CD14-positive monocyte (primary cell): ENCODE data around the gene LIMCH1. TPM values are rescaled to one million over a fixed set of nuclear protein-coding genes. Genes with fewer than 3 reads are reported as not detected.

Source experiments
- DNase-seq, 3 donors: peaks; one replicate each; pipeline ENCODE4 v3.0.0-alpha.2; 2011 to 2022
- H2AFZ ChIP-seq: 2 replicates; pipeline ENCODE4 v1.6.0; 2012; ENCODE audit warnings: mild to moderate bottlenecking, low read depth, low read length, inconsistent platforms; ENCODE audit not compliant: insufficient read depth, poor library complexity, severe bottlenecking
- H3K27ac ChIP-seq, 2 donors: 1 replicate in 1 of 2; 2 replicates in 1 of 2; pipeline ENCODE4 v1.5.1; 2012 to 2013; ENCODE audit warnings: low read length in 2 of 2, control low read depth in 1 of 2, inconsistent platforms in 1 of 2, low read depth in 1 of 2, mild to moderate bottlenecking in 1 of 2
- H3K27me3 ChIP-seq, 2 donors: one replicate each; pipeline versions ENCODE4 v1.6.0 to v1.6.1; 2011 to 2013; ENCODE audit warnings: low read length in 2 of 2; ENCODE audit not compliant: control insufficient read depth in 2 of 2, insufficient read depth in 2 of 2
- H3K36me3 ChIP-seq, 2 donors: replicated peaks in 1 of 2; 1 replicate in 1 of 2; 2 replicates in 1 of 2; pipeline versions ENCODE4 v1.5.1 to v1.6.1; 2012 to 2013; ENCODE audit warnings: low read length in 2 of 2, control low read depth in 1 of 2, inconsistent platforms in 1 of 2, mild to moderate bottlenecking in 1 of 2; ENCODE audit not compliant: insufficient read depth in 2 of 2, control insufficient read depth in 1 of 2
- H3K4me1 ChIP-seq, 2 donors: 1 replicate in 1 of 2; 2 replicates in 1 of 2; pipeline versions ENCODE4 v1.5.1 to v1.6.1; 2012 to 2013; ENCODE audit warnings: low read length in 2 of 2, control low read depth in 1 of 2, inconsistent platforms in 1 of 2, mild to moderate bottlenecking in 1 of 2, moderate library complexity in 1 of 2; ENCODE audit not compliant: insufficient read depth in 2 of 2, control insufficient read depth in 1 of 2
- H3K4me2 ChIP-seq: replicated peaks from 2 replicates; pipeline ENCODE3; 2012; ENCODE audit warnings: low read length, moderate library complexity, mild to moderate bottlenecking; ENCODE audit not compliant: poor library complexity, severe bottlenecking; ENCODE audit errors: extremely low read depth
- H3K4me3 ChIP-seq, 3 experiments: fragments of 200-600 bp in 1 of 3; sonication (generic) in 1 of 3; replicated peaks in 1 of 3; 1 replicate in 2 of 3; 2 replicates in 1 of 3; pipeline ENCODE4 v1.5.1; 2011 to 2013; ENCODE audit warnings: low read length in 3 of 3, mild to moderate bottlenecking in 3 of 3, control low read depth in 2 of 3, low read depth in 2 of 3, inconsistent platforms in 1 of 3, moderate library complexity in 1 of 3
- H3K79me2 ChIP-seq: 2 replicates; pipeline ENCODE4 v1.6.0; 2012; ENCODE audit warnings: mild to moderate bottlenecking, control low read depth, inconsistent platforms, low read length, moderate library complexity; ENCODE audit not compliant: insufficient read depth
- H3K9ac ChIP-seq: 2 replicates; pipeline ENCODE4 v1.6.0; 2017; ENCODE audit warnings: low read length, mild to moderate bottlenecking; ENCODE audit not compliant: insufficient read depth, poor library complexity, severe bottlenecking
- H3K9me3 ChIP-seq, 2 donors: replicated peaks in 1 of 2; 1 replicate in 1 of 2; 2 replicates in 1 of 2; pipeline versions ENCODE4 v1.5.1 to v1.6.1; 2012 to 2013; ENCODE audit warnings: low read length in 2 of 2, control low read depth in 1 of 2; ENCODE audit not compliant: control insufficient read depth in 1 of 2, insufficient read depth in 1 of 2
- H4K20me1 ChIP-seq: 2 replicates; pipeline ENCODE4 v1.6.0; 2012; ENCODE audit warnings: mild to moderate bottlenecking, low read length, control low read depth, moderate library complexity; ENCODE audit not compliant: insufficient read depth
- H3K27ac Mint-ChIP-seq, 7 donors: one replicate each; pipeline ENCODE4 v1.8.0; 2020; ENCODE audit warnings: mild to moderate bottlenecking in 7 of 7, mixed read lengths in 7 of 7, moderate library complexity in 6 of 7, inconsistent platforms in 2 of 7
- H3K27me3 Mint-ChIP-seq, 3 donors: one replicate each; pipeline ENCODE4 v1.8.0; 2021 to 2022; ENCODE audit warnings: low read depth in 3 of 3, mild to moderate bottlenecking in 3 of 3, mixed read lengths in 3 of 3, moderate library complexity in 3 of 3, inconsistent platforms in 1 of 3
- H3K36me3 Mint-ChIP-seq, 2 donors: one replicate each; pipeline ENCODE4 v1.8.0; 2020; ENCODE audit warnings: mixed read lengths in 2 of 2, inconsistent platforms in 1 of 2, mild to moderate bottlenecking in 1 of 2
- H3K4me1 Mint-ChIP-seq: one replicate; pipeline ENCODE4 v1.8.0; 2020; ENCODE audit warnings: mild to moderate bottlenecking, mixed read lengths
- H3K4me3 Mint-ChIP-seq, 2 donors: one replicate each; pipeline ENCODE4 v1.8.0; 2020; ENCODE audit warnings: mild to moderate bottlenecking in 2 of 2, mixed read lengths in 2 of 2, moderate library complexity in 1 of 2
- H3K9me3 Mint-ChIP-seq, 7 donors: one replicate each; pipeline ENCODE4 v1.8.0; 2020 to 2022; ENCODE audit warnings: mixed read lengths in 7 of 7, mild to moderate bottlenecking in 6 of 7, moderate library complexity in 6 of 7, inconsistent platforms in 2 of 7
- WGBS: methylation state at CpG from one replicate; pipeline ENCODE4 v1.1.5; 2013; ENCODE audit warnings: missing lambda C conversion rate; ENCODE audit not compliant: insufficient coverage; 5-methylcytosine and 5-hydroxymethylcytosine counted together
- intact Hi-C, 2 donors: fragments of 100-400 bp; cut with micrococcal nuclease; formaldehyde crosslinking; loops; one replicate each; pipeline versions ENCODE4 v1.15.0 to v1.15.1; 2023
- polyA plus RNA-seq, 3 donors: library from polyadenylated mRNA; depleted of rRNA in 1 of 3; unstranded in 2 of 3; stranded (reverse) in 1 of 3; fragments of 300-500 nt in 2 of 3; fragments of >200 nt in 1 of 3; fragmentation: Illumina TruSeq in 2 of 3; gene quantifications; 1 replicate in 2 of 3; 2 replicates in 1 of 3; pipeline ENCODE4 v1.2.3, GENCODE V29; 2012 to 2021
- TF ChIP-seq, protein P1 (sequence below): fragments of 200-600 bp; IDR thresholded peaks from one replicate; pipeline ENCODE4 v1.8.0; 2022; ENCODE audit warnings: antibody characterized with exemption, mild to moderate bottlenecking

LIMCH1 gene
- polyA plus RNA-seq, 3 donors: 0.25 to 0.64 (median 0.32) TPM

DNA sequence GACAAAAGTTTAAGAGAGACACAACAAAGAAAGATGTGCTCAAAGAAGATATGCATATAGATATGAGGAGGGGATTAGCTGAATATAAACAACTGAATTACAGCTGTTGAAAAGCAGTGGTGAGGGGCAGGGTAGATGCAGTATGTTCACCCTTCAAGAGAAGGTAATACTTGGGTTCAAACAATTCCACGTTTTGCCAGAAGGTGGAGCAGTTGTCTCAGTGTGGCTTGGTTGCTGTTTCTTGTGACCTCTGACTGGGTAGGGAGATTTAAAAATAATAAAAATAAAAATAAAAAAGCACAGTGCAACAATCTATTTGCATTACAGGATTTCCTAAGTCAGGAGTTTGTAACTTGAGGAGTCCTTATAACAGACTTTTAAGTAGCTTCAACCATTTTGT is 187.3 kb downstream of the LIMCH1 start:
- intact Hi-C loops: no loop called here
- Histone ChIP-seq H3K79me2 (no peaks in the 10 kb centered on the region), H4K20me1 (no peaks in the 10 kb centered on the region), H3K9me3 (peaks cover 0 to 16% of the 10 kb centered on the region in 2 donors), H3K27me3 (peaks cover 2 to 10% of the 10 kb centered on the region in 2 donors), H2AFZ (no peak overlapping the region), H3K27ac (no peak overlapping the region), H3K36me3 (no peaks in the 10 kb centered on the region), H3K4me1 (no peaks in the 10 kb centered on the region), H3K4me2 (no peak overlapping the region), H3K9ac (no peak overlapping the region), H3K4me3 (no peak overlapping the region)
- no CpG with 5 or more reads among the region's 1 CpG for WGBS
- H3K27me3 Mint-ChIP-seq: peaks cover 6 to 12% (median 8%) of the 10 kb centered on the region in 3 donors
- TF ChIP-seq, protein P1, sequence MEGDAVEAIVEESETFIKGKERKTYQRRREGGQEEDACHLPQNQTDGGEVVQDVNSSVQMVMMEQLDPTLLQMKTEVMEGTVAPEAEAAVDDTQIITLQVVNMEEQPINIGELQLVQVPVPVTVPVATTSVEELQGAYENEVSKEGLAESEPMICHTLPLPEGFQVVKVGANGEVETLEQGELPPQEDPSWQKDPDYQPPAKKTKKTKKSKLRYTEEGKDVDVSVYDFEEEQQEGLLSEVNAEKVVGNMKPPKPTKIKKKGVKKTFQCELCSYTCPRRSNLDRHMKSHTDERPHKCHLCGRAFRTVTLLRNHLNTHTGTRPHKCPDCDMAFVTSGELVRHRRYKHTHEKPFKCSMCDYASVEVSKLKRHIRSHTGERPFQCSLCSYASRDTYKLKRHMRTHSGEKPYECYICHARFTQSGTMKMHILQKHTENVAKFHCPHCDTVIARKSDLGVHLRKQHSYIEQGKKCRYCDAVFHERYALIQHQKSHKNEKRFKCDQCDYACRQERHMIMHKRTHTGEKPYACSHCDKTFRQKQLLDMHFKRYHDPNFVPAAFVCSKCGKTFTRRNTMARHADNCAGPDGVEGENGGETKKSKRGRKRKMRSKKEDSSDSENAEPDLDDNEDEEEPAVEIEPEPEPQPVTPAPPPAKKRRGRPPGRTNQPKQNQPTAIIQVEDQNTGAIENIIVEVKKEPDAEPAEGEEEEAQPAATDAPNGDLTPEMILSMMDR: no peak
- H3K4me1 Mint-ChIP-seq: no peaks in the 10 kb centered on the region
- H3K27ac Mint-ChIP-seq: no peak overlapping the region
- H3K9me3 Mint-ChIP-seq: peaks cover 5 to 19% (median 14%) of the 10 kb centered on the region in 7 donors
- no peak for DNase-seq
- H3K36me3 Mint-ChIP-seq: no peaks in the 10 kb centered on the region
- H3K4me3 Mint-ChIP-seq: no peak overlapping the region

DNA sequence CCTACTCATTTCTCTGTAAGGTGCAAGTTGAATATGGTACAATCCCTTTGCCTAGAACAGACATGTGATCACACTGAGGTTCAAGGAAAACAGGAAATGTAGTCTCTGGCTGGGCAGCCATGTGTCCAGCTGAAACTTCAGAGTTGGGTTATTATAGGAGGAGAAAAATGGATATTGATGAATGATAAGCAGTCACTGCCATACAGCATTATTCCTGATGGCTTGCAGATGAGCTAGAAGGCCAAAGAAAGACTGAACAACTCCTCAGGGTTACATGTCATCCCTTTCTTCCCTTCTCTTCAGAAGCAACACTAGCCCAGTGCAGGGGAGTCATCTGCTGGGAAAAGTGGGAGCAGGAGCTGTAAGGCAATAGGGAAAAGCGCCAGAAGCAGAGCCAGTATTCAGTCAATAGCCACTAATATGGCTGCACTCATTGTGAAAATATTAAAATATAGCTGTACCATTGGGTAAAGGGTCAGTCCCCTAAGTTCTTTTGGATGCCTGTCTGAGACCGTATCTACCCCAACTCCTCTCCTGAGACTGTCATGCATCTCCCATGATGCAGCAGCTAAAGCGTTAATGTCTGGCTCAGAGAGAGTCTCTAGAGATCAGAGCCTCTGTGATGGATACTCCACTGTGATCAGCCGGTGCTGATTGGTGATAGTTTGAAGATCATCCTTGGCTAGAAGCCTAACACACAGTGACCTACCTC is 190.1 kb downstream of the LIMCH1 start:
- Histone ChIP-seq H3K9ac (no peak overlapping the region), H3K4me2 (no peak overlapping the region), H2AFZ (no peak overlapping the region), H3K27me3 (peaks cover 10 to 12% of the 10 kb centered on the region in 2 donors), H3K9me3 (peaks cover 0 to 16% of the 10 kb centered on the region in 2 donors), H3K4me1 (no peaks in the 10 kb centered on the region), H3K27ac (no peak overlapping the region), H3K79me2 (no peaks in the 10 kb centered on the region), H3K36me3 (no peaks in the 10 kb centered on the region), H3K4me3 (no peak overlapping the region), H4K20me1 (no peaks in the 10 kb centered on the region)
- DNase-seq: no peak
- Mint-ChIP-seq H3K27ac (no peak overlapping the region), H3K9me3 (peaks cover 5 to 17% (median 13%) of the 10 kb centered on the region in 7 donors), H3K4me1 (no peaks in the 10 kb centered on the region), H3K27me3 (peaks cover 6 to 19% (median 18%) of the 10 kb centered on the region in 3 donors), H3K4me3 (no peak overlapping the region), H3K36me3 (no peaks in the 10 kb centered on the region)
- WGBS: no CpG with 5 or more reads among the region's 4 CpGs
- TF ChIP-seq, protein P1: no peak
- intact Hi-C loops: no loop called here
